Astrocyte of the spinal cord (primary cell): Measurements from ENCODE around the gene TREM1.

Experiments
- DNase-seq: peaks from one replicate; pipeline ENCODE4 v3.0.0; 2011; ENCODE audit warnings: low read depth, low spot score
- H3K4me3 ChIP-seq: 2 replicates; pipeline ENCODE4 v1.5.1; 2011; ENCODE audit warnings: low read depth, mild to moderate bottlenecking, low read length, moderate library complexity
- in situ Hi-C: cut with HindIII; loops from 2 replicates; pipeline ENCODE4 v1.10.0; 2017; ENCODE audit warnings: low sequenced_read_pairs
- TF ChIP-seq, protein P1 (sequence below): IDR thresholded peaks from 2 replicates; pipeline ENCODE4 v1.5.1; 2012; ENCODE audit warnings: low read depth, mild to moderate bottlenecking, low read length, inconsistent platforms

Gene TREM1

DNA sequence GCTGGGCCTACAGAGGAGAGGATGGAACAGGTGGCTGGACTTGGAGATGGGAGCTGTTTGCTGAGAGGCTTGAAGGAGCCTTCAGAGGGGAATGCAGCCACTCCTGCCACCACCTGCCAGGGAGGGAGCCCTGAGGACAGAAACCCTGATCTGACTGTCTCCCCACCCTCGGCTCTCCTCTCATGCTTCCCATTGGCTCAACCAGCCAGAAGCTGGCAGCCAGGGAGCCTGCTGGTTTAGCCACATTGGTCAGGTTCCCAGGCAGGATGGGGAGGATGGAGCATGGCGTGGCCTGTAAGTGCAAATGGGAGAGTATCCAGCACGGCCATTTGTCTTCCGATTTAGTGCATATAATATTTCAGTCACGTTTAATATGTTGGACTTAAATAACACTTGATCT lies 12.8 kb downstream of the TREM1 start:
- in situ Hi-C loops = no loop called here
- TF ChIP-seq, protein P1, sequence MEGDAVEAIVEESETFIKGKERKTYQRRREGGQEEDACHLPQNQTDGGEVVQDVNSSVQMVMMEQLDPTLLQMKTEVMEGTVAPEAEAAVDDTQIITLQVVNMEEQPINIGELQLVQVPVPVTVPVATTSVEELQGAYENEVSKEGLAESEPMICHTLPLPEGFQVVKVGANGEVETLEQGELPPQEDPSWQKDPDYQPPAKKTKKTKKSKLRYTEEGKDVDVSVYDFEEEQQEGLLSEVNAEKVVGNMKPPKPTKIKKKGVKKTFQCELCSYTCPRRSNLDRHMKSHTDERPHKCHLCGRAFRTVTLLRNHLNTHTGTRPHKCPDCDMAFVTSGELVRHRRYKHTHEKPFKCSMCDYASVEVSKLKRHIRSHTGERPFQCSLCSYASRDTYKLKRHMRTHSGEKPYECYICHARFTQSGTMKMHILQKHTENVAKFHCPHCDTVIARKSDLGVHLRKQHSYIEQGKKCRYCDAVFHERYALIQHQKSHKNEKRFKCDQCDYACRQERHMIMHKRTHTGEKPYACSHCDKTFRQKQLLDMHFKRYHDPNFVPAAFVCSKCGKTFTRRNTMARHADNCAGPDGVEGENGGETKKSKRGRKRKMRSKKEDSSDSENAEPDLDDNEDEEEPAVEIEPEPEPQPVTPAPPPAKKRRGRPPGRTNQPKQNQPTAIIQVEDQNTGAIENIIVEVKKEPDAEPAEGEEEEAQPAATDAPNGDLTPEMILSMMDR = no peak
- H3K4me3 ChIP-seq = no peak overlapping the region
- no peak for DNase-seq

DNA sequence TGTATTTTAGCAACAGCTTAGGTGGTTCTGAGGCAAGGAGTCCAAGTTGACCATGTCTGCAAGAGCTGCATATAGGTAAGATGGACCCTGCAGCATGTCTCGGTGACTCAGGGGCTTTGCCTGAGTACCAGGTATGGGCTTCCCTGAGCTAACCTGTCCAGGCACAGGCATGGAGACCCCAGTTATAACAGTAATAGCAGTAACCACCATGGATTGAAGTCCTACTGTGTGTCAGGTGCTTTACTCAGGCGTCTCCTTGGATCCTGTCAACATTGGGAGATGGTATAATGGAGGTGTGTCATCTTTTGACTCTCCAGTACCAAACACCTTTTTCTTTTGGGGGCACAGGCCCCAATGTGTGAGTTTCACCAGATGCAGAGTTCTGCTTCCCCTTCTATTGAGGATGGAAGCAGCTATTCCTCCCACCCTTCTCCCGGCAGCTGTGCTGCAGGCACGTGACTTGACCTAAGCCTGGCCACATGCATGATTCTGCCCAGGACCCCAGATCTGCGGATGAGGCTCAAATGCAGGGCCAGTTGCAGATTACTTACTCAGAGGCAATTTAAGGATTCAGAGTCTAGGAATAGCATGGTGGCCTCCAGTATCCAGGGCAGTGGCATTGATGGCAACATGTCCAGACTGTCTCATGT lies 13.8 kb downstream of the TREM1 start:
- TF ChIP-seq, protein P1 = no peak
- in situ Hi-C loops = no loop called here
- no peak overlapping the region for H3K4me3 ChIP-seq
- DNase-seq = no peak

DNA sequence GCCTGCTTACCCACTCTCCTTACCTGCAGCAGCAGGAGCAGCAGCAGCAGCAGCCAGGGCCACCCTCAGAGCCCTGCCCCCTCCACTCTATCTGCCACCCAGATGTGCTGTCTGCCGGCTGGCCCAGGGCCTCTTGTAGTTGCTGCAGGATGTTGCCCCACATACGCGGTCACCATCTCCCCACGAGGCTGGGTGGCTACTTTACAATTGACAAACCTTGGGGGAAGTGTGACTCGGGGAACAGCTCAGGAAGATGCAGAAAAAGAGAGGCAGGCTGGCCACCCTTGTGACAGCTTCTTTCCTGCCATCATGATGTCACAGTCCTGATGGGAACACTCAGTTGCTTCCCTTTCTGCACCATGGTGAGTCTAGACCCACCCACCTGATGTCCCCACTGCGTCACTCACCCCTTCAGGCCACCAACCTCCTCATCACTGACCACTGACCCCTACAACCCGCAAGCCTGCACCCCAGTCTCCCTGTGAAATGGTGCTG lies 14.5 kb downstream of the TREM1 start:
- DNase-seq = no peak
- TF ChIP-seq, protein P1 = no peak

DNA sequence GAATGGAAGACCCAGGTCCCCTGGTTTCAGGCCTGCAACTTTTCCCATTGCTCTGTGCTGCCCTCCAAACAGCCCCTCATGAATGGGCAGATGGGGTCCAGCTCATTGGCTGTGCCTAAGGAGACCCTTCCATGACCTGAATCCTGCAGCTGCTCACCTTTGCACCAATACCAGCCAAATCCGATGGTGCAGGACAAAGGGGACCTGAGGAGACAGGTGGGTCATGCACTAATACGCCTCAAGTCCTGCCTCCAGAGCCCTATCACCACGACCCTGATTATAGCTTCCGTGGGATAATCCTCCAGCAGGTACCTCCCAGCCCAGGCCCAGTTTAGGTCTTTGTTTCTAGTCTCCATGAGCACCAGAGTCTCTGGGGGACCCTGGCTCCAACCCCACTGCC lies 16.8 kb downstream of the TREM1 start:
- H3K4me3 ChIP-seq = no peak overlapping the region
- DNase-seq = no peak
- in situ Hi-C loops = no loop called here
- TF ChIP-seq, protein P1 = no peak

More for the DNA sequence above, 14.5 kb downstream of the TREM1 start:
- H3K4me3 ChIP-seq = no peak overlapping the region
- in situ Hi-C loops = no loop called here

DNA sequence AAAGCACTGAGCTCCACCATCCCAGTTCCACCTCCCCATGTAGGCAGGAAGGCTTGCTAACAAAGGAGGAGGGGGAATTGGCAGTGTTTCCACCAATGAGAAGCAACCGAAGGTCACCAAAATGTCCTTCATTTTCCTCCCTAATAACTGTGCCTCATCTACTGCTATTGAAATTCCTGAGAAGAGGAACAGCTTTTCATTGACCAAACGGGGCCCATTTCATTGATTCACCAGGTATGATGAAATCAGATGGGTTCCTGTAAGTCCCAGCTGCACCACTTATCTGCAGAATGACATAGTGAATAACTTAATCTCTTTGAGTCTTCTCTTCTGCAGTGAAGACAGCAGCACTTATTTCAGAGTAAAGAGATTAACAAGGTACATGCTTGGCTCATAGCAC lies 17.3 kb downstream of the TREM1 start:
- in situ Hi-C loops = no loop called here
- TF ChIP-seq, protein P1 = no peak
- H3K4me3 ChIP-seq = no peak overlapping the region
- DNase-seq = no peak

DNA sequence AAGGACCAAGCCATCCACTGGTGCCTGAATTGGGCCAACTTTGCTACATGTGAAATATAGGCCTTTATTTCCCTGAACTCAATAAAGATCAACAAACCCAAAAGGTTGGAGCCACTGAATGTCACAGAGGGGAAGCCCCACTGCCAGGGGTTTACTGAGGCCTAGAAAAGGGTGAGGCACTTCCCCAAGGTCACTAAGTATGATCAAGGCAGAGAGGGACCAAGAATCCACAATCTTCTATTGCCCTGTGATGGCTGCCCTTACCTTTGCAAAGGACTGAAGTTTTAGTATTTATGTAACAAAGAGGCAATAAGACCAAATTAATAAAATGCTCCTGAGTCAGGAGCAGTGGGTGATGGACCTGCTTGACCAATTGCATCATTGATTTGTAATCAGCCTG lies 18.0 kb downstream of the TREM1 start:
- H3K4me3 ChIP-seq = no peak overlapping the region
- DNase-seq = no peak
- TF ChIP-seq, protein P1 = no peak
- in situ Hi-C loops = no loop called here
